ENCODE data around the gene SPATS2.

Gene SPATS2

GRCh38 chr12:49346659-49347310 is 20.5 kb upstream of the SPATS2 start, which contains the start of gene DNAJC22 (continued):
- TF ChIP-seq ZNF404 (tag by site-specific recombination; IDR thresholded peaks at IDR 0.05): no peak
- TF ChIP-seq KLF1 (tag by site-specific recombination; IDR thresholded peaks at IDR 0.05): peak; percentile 89
- TF ChIP-seq ZNF555 (tag by site-specific recombination; conservative IDR thresholded peaks at IDR 0.05): no peak
- peak; percentile 88 for TF ChIP-seq GLIS1 (tag by site-specific recombination; IDR thresholded peaks at IDR 0.05)
- TF ChIP-seq KLF17 (tag by site-specific recombination; IDR thresholded peaks at IDR 0.05): no peak; the same call in 1 of the 2 replicates
- no peak for TF ChIP-seq ZNF140 (tag by site-specific recombination; IDR thresholded peaks at IDR 0.05)
- TF ChIP-seq ZSCAN23 (tag by site-specific recombination; IDR thresholded peaks at IDR 0.05): no peak
- peak; percentile 92 for TF ChIP-seq EGR2 (tag by site-specific recombination; IDR thresholded peaks at IDR 0.05; ENCODE audit: low read depth)
- TF ChIP-seq ZSCAN16 (tag by site-specific recombination; IDR thresholded peaks at IDR 0.05): no peak
- no peak for TF ChIP-seq GLI2 (tag by site-specific recombination; IDR thresholded peaks at IDR 0.05; ENCODE audit: borderline replicate concordance, low read depth)
- TF ChIP-seq ZBTB7A (tag by site-specific recombination; IDR thresholded peaks at IDR 0.05; ENCODE audit: low read depth): no peak; the same call in 1 of the 2 replicates

DNA sequence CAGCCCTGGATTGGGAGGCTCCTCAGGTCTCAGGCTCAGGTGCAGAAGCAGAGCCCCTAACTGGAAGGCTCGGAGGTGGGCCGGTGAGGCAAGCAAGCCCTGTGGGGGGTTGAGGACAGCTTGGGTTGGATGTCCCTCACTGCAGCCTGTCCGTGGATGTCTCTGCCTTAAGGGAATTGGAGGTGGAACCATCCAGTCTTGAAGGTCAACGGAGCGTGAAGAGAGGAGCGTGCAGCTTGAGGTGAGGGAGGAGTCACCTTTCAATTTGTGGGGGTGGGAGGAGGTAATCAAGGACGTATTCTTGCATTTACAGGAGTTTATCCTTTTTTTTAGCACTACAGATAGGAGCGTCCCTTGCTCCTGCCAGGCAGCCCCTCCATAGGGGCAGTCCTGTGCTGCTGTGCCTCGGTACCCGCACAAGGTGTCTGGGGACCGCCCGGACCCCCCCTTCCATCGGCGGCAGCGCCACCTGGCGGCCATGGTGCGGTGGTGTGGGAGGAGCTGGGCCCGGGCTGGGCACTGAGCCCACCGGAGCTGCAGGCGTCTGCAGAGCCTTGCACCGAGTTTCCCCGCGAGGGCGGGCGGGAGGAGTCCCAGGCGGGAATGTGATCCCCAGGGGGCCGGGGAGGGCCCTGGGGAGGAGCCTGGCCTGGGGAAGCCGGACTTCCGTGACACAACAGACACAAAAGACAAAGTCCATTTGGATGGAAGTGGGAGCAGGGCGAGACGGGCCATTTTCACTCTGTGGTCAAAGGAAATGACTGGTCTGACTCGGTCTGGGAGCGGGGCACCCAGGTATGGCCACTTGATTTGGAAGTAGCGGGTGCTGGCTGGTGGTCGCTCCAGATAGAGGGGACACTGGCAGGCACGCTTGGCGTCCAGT is 19.7 kb upstream of the SPATS2 start:
- peak overlapping the region; percentile 80; the same call in 1 of the 2 replicates for H3K27ac ChIP-seq (ENCODE audit: extremely low read depth, low read depth, low read length)
- H3K9me3 ChIP-seq (ENCODE audit: control insufficient read depth, insufficient read depth, low read depth, low read length): no peaks in the 10 kb centered on the region
- ChIA-PET POLR2A (interaction anchor here (0.6 to 2.9 kb wide), 17 partner anchors 8 to 481 kb away, joined by 3 to 24 read pairs (median 3); partner anchors contain the start of genes C1QL4, SPATS2, TMBIM6 and TROAP), CTCF (interaction anchor here (0.6 to 6.0 kb wide), 51 partner anchors 10 to 513 kb away, joined by 3 to 96 read pairs (median 4); partner anchors contain the start of genes C1QL4, PRPH, SPATS2 and TROAP)
- H3K36me3 ChIP-seq (ENCODE audit: control insufficient read depth in 2 of 2, insufficient read depth in 1 of 2, low read length in 2 of 2): peaks cover 0 to 10% of the 10 kb centered on the region in 2 experiments; a peak in 1 of 3 replicates
- H3K4me1 ChIP-seq (ENCODE audit: control insufficient read depth, insufficient read depth, low read length): peaks cover 21% of the 10 kb centered on the region
- H3K4me3 ChIP-seq (ENCODE audit: low read depth, low read length): peak overlapping the region; percentile 32
- TF ChIP-seq, protein P1, sequence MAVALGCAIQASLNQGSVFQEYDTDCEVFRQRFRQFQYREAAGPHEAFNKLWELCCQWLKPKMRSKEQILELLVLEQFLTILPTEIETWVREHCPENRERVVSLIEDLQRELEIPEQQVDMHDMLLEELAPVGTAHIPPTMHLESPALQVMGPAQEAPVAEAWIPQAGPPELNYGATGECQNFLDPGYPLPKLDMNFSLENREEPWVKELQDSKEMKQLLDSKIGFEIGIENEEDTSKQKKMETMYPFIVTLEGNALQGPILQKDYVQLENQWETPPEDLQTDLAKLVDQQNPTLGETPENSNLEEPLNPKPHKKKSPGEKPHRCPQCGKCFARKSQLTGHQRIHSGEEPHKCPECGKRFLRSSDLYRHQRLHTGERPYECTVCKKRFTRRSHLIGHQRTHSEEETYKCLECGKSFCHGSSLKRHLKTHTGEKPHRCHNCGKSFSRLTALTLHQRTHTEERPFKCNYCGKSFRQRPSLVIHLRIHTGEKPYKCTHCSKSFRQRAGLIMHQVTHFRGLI (tag by site-specific recombination; IDR thresholded peaks at IDR 0.05): 0 out of 2 replicates have a peak, but pooled peaks have one; percentile 29
- TF ChIP-seq WT1 (tag by site-specific recombination; IDR thresholded peaks at IDR 0.05): peak; percentile 81
- TF ChIP-seq ZFHX2 (tag by site-specific recombination; conservative IDR thresholded peaks at IDR 0.05): peak; percentile 83
- TF ChIP-seq ZBTB7A (tag by site-specific recombination; IDR thresholded peaks at IDR 0.05; ENCODE audit: low read depth): peak; percentile 86; the same call in 1 of the 2 replicates
- peak; percentile 31; the same call in 1 of the 2 replicates for TF ChIP-seq ZNF518A (tag by site-specific recombination; conservative IDR thresholded peaks at IDR 0.05; ENCODE audit: low read depth)
- 0 out of 2 replicates have a peak, but pooled peaks have one; percentile 53 for TF ChIP-seq ZNF558 (tag by site-specific recombination; IDR thresholded peaks at IDR 0.05)
- no peak for TF ChIP-seq ZNF560 (tag by site-specific recombination; IDR thresholded peaks at IDR 0.05; ENCODE audit: borderline replicate concordance)
- TF ChIP-seq ZBTB48 (tag by site-specific recombination; IDR thresholded peaks at IDR 0.05): peak; percentile 80
- peak; percentile 45 for TF ChIP-seq ZBTB11 (tag by site-specific recombination; conservative IDR thresholded peaks at IDR 0.05; ENCODE audit: low read depth)
